ENCODE measurements around the gene C16orf96. TPM values are rescaled to one million over a fixed set of nuclear protein-coding genes. Genes with fewer than 3 reads are reported as not detected.

C16orf96 gene
- total RNA-seq, 1 donor from 2014 or later, result 0.54 TPM

GRCh38 chr16:4593086-4593485, 36.9 kb downstream of the C16orf96 start:
- no peak for DNase-seq (ENCODE audit: low spot score)
- Mint-ChIP-seq H3K4me3 (ENCODE audit: unreplicated experiment) (no peak overlapping the region), H3K36me3 (ENCODE audit: low read depth, unreplicated experiment) (no peaks in the 10 kb centered on the region), H3K27me3 (ENCODE audit: unreplicated experiment) (peaks cover 5% of the 10 kb centered on the region), H3K27ac (ENCODE audit: unreplicated experiment) (no peak overlapping the region), H3K9me3 (ENCODE audit: unreplicated experiment) (no peaks in the 10 kb centered on the region), H3K4me1 (ENCODE audit: unreplicated experiment) (no peaks in the 10 kb centered on the region)
- TF ChIP-seq, protein P1, sequence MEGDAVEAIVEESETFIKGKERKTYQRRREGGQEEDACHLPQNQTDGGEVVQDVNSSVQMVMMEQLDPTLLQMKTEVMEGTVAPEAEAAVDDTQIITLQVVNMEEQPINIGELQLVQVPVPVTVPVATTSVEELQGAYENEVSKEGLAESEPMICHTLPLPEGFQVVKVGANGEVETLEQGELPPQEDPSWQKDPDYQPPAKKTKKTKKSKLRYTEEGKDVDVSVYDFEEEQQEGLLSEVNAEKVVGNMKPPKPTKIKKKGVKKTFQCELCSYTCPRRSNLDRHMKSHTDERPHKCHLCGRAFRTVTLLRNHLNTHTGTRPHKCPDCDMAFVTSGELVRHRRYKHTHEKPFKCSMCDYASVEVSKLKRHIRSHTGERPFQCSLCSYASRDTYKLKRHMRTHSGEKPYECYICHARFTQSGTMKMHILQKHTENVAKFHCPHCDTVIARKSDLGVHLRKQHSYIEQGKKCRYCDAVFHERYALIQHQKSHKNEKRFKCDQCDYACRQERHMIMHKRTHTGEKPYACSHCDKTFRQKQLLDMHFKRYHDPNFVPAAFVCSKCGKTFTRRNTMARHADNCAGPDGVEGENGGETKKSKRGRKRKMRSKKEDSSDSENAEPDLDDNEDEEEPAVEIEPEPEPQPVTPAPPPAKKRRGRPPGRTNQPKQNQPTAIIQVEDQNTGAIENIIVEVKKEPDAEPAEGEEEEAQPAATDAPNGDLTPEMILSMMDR (IDR thresholded peaks at IDR 0.05; ENCODE audit: unreplicated experiment), result no peak

GRCh38 chr16:4594433-4595410, 38.6 kb downstream of the C16orf96 start:
- Mint-ChIP-seq H3K27me3 (ENCODE audit: unreplicated experiment) (peaks cover 7% of the 10 kb centered on the region), H3K4me1 (ENCODE audit: unreplicated experiment) (no peaks in the 10 kb centered on the region), H3K9me3 (ENCODE audit: unreplicated experiment) (no peaks in the 10 kb centered on the region), H3K36me3 (ENCODE audit: low read depth, unreplicated experiment) (no peaks in the 10 kb centered on the region), H3K27ac (ENCODE audit: unreplicated experiment) (peak overlapping the region; percentile 18), H3K4me3 (ENCODE audit: unreplicated experiment) (no peak overlapping the region)
- no peak for DNase-seq (ENCODE audit: low spot score)
- TF ChIP-seq, protein P1 (IDR thresholded peaks at IDR 0.05; ENCODE audit: unreplicated experiment), result no peak

DNA sequence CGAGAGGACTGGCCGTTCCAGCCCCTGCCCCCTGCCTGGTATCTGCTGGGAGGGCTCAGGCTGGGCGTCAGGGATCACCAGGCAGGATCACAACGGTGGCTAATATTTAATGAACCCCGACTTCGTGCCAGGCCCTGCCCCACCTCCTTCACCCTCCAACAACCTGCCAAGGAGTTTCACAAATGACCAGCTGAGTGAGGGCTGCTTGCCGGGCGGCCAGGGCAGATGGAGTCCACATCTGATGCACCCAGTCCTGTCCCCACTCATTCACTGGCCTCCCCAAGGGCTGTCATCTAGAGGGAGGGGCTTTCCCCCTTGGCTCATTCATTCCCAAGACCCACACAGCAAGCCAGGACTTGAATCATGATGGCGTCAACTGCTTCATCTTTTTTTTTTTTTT, 41.0 kb downstream of the C16orf96 start:
- TF ChIP-seq, protein P1 (IDR thresholded peaks at IDR 0.05; ENCODE audit: unreplicated experiment), result no peak
- Mint-ChIP-seq H3K36me3 (ENCODE audit: low read depth, unreplicated experiment) (no peaks in the 10 kb centered on the region), H3K4me3 (ENCODE audit: unreplicated experiment) (no peak overlapping the region), H3K27me3 (ENCODE audit: unreplicated experiment) (peaks cover 12% of the 10 kb centered on the region), H3K27ac (ENCODE audit: unreplicated experiment) (no peak overlapping the region), H3K4me1 (ENCODE audit: unreplicated experiment) (peaks cover 4% of the 10 kb centered on the region), H3K9me3 (ENCODE audit: unreplicated experiment) (no peaks in the 10 kb centered on the region)
- DNase-seq (ENCODE audit: low spot score), result no peak

DNA sequence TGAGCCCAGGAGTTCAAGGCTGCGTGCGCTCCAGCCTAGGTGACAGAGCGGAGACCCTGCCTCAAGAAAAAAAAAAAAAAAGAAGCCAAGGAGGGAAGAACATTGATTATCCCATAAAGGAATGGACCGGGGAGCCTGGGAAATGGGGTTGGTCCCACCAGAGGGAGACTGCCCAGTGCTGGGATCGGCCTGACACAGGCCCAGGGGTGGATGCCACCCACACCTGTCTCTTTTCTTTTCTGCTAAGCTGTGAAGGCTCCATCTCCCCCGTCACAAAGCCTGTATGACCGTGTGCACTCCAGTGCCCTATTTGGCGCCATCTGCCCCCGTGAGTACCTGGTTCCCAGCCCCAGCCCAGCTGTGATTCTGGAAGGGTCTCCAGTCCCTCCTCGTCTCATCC, 42.9 kb downstream of the C16orf96 start:
- no peak overlapping the region for H3K27ac Mint-ChIP-seq (ENCODE audit: unreplicated experiment)
- TF ChIP-seq, protein P1 (IDR thresholded peaks at IDR 0.05; ENCODE audit: unreplicated experiment), result no peak
- no peaks in the 10 kb centered on the region for H3K9me3 Mint-ChIP-seq (ENCODE audit: unreplicated experiment)
- peaks cover 12% of the 10 kb centered on the region for H3K27me3 Mint-ChIP-seq (ENCODE audit: unreplicated experiment)
- no peak for DNase-seq (ENCODE audit: low spot score)
- no peaks in the 10 kb centered on the region for H3K36me3 Mint-ChIP-seq (ENCODE audit: low read depth, unreplicated experiment)
- peaks cover 4% of the 10 kb centered on the region for H3K4me1 Mint-ChIP-seq (ENCODE audit: unreplicated experiment)
- no peak overlapping the region for H3K4me3 Mint-ChIP-seq (ENCODE audit: unreplicated experiment)

- no peak overlapping the region for H3K27ac Mint-ChIP-seq (ENCODE audit: unreplicated experiment)
- no peak for DNase-seq (ENCODE audit: low spot score)
- H3K4me3 Mint-ChIP-seq (ENCODE audit: unreplicated experiment), result no peak overlapping the region
- H3K36me3 Mint-ChIP-seq (ENCODE audit: low read depth, unreplicated experiment), result no peaks in the 10 kb centered on the region
- TF ChIP-seq, protein P1 (IDR thresholded peaks at IDR 0.05; ENCODE audit: unreplicated experiment), result no peak
- peaks cover 4% of the 10 kb centered on the region for H3K4me1 Mint-ChIP-seq (ENCODE audit: unreplicated experiment)
- no peaks in the 10 kb centered on the region for H3K9me3 Mint-ChIP-seq (ENCODE audit: unreplicated experiment)
- H3K27me3 Mint-ChIP-seq (ENCODE audit: unreplicated experiment), result peaks cover 12% of the 10 kb centered on the region
These were observed 43.4 kb downstream of the C16orf96 start for GRCh38 chr16:4599545-4599944.

Measured in endothelial cell (in vitro differentiated cells).